HFFc6 (cell line): ENCODE data around the gene IL1A. TPM values are rescaled to one million over a fixed set of nuclear protein-coding genes. Genes with fewer than 3 reads are reported as not detected.

Source experiments
- DNase-seq: peaks from one replicate; pipeline ENCODE4 v3.0.0-alpha.2; 2018
- H3K27ac Mint-ChIP-seq: 2 replicates; pipeline ENCODE4 v1.8.0; 2020; ENCODE audit warnings: mild to moderate bottlenecking, mixed read lengths
- H3K27me3 Mint-ChIP-seq: 2 replicates; pipeline ENCODE4 v1.8.0; 2021; ENCODE audit warnings: mild to moderate bottlenecking, moderate library complexity, mixed read lengths; ENCODE audit not compliant: insufficient read depth
- H3K36me3 Mint-ChIP-seq: 2 replicates; pipeline ENCODE4 v1.8.0; 2021; ENCODE audit warnings: low read depth, mixed read lengths
- H3K4me1 Mint-ChIP-seq: 2 replicates; pipeline ENCODE4 v1.8.0; 2020; ENCODE audit warnings: low read depth, mixed read lengths
- H3K4me3 Mint-ChIP-seq: 2 replicates; pipeline ENCODE4 v1.8.0; 2020; ENCODE audit warnings: mild to moderate bottlenecking, moderate library complexity, mixed read lengths
- H3K9me3 Mint-ChIP-seq: 2 replicates; pipeline ENCODE4 v1.8.0; 2020; ENCODE audit warnings: mild to moderate bottlenecking, mixed read lengths
- total RNA-seq, 6 experiments: library from RNA; stranded (reverse); fragmentation: NEBNext Ultra II Directional; extraction: Animal tissue kit (Norgen Biotek cat#: 25700); gene quantifications; 2 replicates in 1 of 6; 3 replicates in 5 of 6; pipeline ENCODE4 v1.2.3, GENCODE V29; 2021
- TF ChIP-seq, protein P1 (sequence below): fragments of 200-600 bp; sonication (generic); IDR thresholded peaks from 2 replicates; pipeline ENCODE4 v1.5.0; 2021; ENCODE audit warnings: antibody characterized with exemption, mild to moderate bottlenecking

The IL1A gene
- total RNA-seq, 6 experiments from 2014 or later = 0.07 TPM; not detected in 5

- Mint-ChIP-seq H3K4me1 (peaks cover 16% of the 10 kb centered on the region; the same call in 1 of the 2 replicates), H3K4me3 (no peak overlapping the region), H3K27ac (no peak overlapping the region), H3K9me3 (no peaks in the 10 kb centered on the region), H3K36me3 (no peaks in the 10 kb centered on the region), H3K27me3 (no peaks in the 10 kb centered on the region; the same call in 1 of the 2 replicates)
- no peak for DNase-seq
- TF ChIP-seq, protein P1, sequence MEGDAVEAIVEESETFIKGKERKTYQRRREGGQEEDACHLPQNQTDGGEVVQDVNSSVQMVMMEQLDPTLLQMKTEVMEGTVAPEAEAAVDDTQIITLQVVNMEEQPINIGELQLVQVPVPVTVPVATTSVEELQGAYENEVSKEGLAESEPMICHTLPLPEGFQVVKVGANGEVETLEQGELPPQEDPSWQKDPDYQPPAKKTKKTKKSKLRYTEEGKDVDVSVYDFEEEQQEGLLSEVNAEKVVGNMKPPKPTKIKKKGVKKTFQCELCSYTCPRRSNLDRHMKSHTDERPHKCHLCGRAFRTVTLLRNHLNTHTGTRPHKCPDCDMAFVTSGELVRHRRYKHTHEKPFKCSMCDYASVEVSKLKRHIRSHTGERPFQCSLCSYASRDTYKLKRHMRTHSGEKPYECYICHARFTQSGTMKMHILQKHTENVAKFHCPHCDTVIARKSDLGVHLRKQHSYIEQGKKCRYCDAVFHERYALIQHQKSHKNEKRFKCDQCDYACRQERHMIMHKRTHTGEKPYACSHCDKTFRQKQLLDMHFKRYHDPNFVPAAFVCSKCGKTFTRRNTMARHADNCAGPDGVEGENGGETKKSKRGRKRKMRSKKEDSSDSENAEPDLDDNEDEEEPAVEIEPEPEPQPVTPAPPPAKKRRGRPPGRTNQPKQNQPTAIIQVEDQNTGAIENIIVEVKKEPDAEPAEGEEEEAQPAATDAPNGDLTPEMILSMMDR = no peak
Observed at GRCh38 chr2:112728378-112729175, 55.7 kb downstream of the IL1A start.

- no peaks in the 10 kb centered on the region for H3K36me3 Mint-ChIP-seq
- H3K4me3 Mint-ChIP-seq = no peak overlapping the region
- no peaks in the 10 kb centered on the region for H3K9me3 Mint-ChIP-seq
- no peak overlapping the region for H3K27ac Mint-ChIP-seq
- H3K4me1 Mint-ChIP-seq = peaks cover 16% of the 10 kb centered on the region; the same call in 1 of the 2 replicates
- no peaks in the 10 kb centered on the region; the same call in 1 of the 2 replicates for H3K27me3 Mint-ChIP-seq
- TF ChIP-seq, protein P1 = no peak
- no peak for DNase-seq
Observed at GRCh38 chr2:112728029-112728362, 56.3 kb downstream of the IL1A start.

- TF ChIP-seq, protein P1 = no peak
- no peak overlapping the region for H3K4me3 Mint-ChIP-seq
- no peak overlapping the region for H3K27ac Mint-ChIP-seq
- DNase-seq = no peak
- no peaks in the 10 kb centered on the region for H3K36me3 Mint-ChIP-seq
- H3K9me3 Mint-ChIP-seq = no peaks in the 10 kb centered on the region
- no peaks in the 10 kb centered on the region; the same call in 1 of the 2 replicates for H3K27me3 Mint-ChIP-seq
- peaks cover 16% of the 10 kb centered on the region; the same call in 1 of the 2 replicates for H3K4me1 Mint-ChIP-seq
Observed at GRCh38 chr2:112727276-112728028, 56.8 kb downstream of the IL1A start.

- Mint-ChIP-seq H3K36me3 (no peaks in the 10 kb centered on the region), H3K27me3 (no peaks in the 10 kb centered on the region; the same call in 1 of the 2 replicates), H3K27ac (no peak overlapping the region), H3K4me3 (no peak overlapping the region), H3K4me1 (peaks cover 16% of the 10 kb centered on the region; the same call in 1 of the 2 replicates), H3K9me3 (no peaks in the 10 kb centered on the region)
- TF ChIP-seq, protein P1 = peak; percentile 99
- DNase-seq = peak; percentile 86
Observed at GRCh38 chr2:112726487-112727190, 57.7 kb downstream of the IL1A start.
